B cell (primary cell): ENCODE measurements around the gene TBCA.

ENCODE experiments used
- EZH2 ChIP-seq: IDR thresholded peaks from 2 replicates; pipeline ENCODE4 v1.6.1; 2012; ENCODE audit warnings: borderline replicate concordance, low read depth, mild to moderate bottlenecking, moderate library complexity, low read length; ENCODE audit not compliant: insufficient read depth, poor library complexity, severe bottlenecking
- TF ChIP-seq, protein P1 (sequence below): fragments of 200-600 bp; IDR thresholded peaks from one replicate; pipeline ENCODE4 v1.8.0; 2022; ENCODE audit warnings: antibody characterized with exemption, mild to moderate bottlenecking

DNA sequence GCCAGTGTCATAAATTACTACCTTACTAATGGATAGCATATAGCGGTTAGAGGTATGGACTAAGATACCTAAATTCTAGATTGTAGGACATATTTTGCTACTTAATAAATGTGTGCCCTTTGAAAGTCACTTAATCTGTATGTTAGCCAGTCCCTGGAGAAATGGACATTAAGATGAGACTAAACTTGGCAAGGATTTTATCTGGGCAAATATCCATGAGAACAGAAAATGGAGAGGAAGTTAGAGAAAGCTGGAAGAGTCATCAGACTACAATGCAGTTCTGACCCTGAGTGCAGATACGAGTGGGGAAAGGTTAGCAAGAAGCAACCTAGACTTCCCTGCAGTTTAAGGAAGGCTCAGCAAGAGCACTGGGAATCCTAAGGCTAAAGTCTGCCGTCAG, 33.0 kb downstream of the TBCA start:
- TF ChIP-seq, protein P1, sequence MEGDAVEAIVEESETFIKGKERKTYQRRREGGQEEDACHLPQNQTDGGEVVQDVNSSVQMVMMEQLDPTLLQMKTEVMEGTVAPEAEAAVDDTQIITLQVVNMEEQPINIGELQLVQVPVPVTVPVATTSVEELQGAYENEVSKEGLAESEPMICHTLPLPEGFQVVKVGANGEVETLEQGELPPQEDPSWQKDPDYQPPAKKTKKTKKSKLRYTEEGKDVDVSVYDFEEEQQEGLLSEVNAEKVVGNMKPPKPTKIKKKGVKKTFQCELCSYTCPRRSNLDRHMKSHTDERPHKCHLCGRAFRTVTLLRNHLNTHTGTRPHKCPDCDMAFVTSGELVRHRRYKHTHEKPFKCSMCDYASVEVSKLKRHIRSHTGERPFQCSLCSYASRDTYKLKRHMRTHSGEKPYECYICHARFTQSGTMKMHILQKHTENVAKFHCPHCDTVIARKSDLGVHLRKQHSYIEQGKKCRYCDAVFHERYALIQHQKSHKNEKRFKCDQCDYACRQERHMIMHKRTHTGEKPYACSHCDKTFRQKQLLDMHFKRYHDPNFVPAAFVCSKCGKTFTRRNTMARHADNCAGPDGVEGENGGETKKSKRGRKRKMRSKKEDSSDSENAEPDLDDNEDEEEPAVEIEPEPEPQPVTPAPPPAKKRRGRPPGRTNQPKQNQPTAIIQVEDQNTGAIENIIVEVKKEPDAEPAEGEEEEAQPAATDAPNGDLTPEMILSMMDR, result no peak
- no peak for TF ChIP-seq EZH2
